ENCODE measurements around the gene SH3BP5.

Gene SH3BP5

GRCh38 chr3:15297608-15298350 lies 34.6 kb downstream of the SH3BP5 start:
- DNase-seq (ENCODE audit: low spot score): no peak

- DNase-seq (ENCODE audit: low spot score): no peak
These were observed 36.9 kb downstream of the SH3BP5 start for GRCh38 chr3:15295506-15295905.

- no peak for DNase-seq (ENCODE audit: low spot score)
These were observed 37.5 kb downstream of the SH3BP5 start for GRCh38 chr3:15294929-15295328.

GRCh38 chr3:15292765-15293522 lies 39.4 kb downstream of the SH3BP5 start:
- DNase-seq (ENCODE audit: low spot score): no peak

GRCh38 chr3:15291589-15292541 lies 40.5 kb downstream of the SH3BP5 start:
- no peak for DNase-seq (ENCODE audit: low spot score)

GRCh38 chr3:15290736-15291135 lies 41.6 kb downstream of the SH3BP5 start:
- no peak for DNase-seq (ENCODE audit: low spot score)

- no peak for DNase-seq (ENCODE audit: low spot score)
These were observed 42.7 kb downstream of the SH3BP5 start for GRCh38 chr3:15289661-15290060.

GRCh38 chr3:15288331-15289035 lies 43.9 kb downstream of the SH3BP5 start:
- no peak for DNase-seq (ENCODE audit: low spot score)

GRCh38 chr3:15287565-15288330 lies 44.6 kb downstream of the SH3BP5 start:
- DNase-seq (ENCODE audit: low spot score): peak; percentile 45

GRCh38 chr3:15286022-15286421 lies 46.4 kb downstream of the SH3BP5 start:
- DNase-seq (ENCODE audit: low spot score): no peak

GRCh38 chr3:15284121-15284889 lies 48.1 kb downstream of the SH3BP5 start:
- DNase-seq (ENCODE audit: low spot score): no peak

- DNase-seq (ENCODE audit: low spot score): no peak
These were observed 48.7 kb downstream of the SH3BP5 start for GRCh38 chr3:15283702-15284101.

GRCh38 chr3:15281817-15282216 lies 50.6 kb downstream of the SH3BP5 start:
- DNase-seq (ENCODE audit: low spot score): no peak

GRCh38 chr3:15280853-15281532 lies 51.4 kb downstream of the SH3BP5 start:
- DNase-seq (ENCODE audit: low spot score): peak; percentile 72

- no peak for DNase-seq (ENCODE audit: low spot score)
These were observed 52.5 kb downstream of the SH3BP5 start for GRCh38 chr3:15279671-15280402.

- DNase-seq (ENCODE audit: low spot score): no peak
These were observed 53.2 kb downstream of the SH3BP5 start for GRCh38 chr3:15279205-15279604.

- no peak for DNase-seq (ENCODE audit: low spot score)
These were observed 54.4 kb downstream of the SH3BP5 start for GRCh38 chr3:15277861-15278500.

GRCh38 chr3:15276028-15276724 lies 56.2 kb downstream of the SH3BP5 start:
- DNase-seq (ENCODE audit: low spot score): no peak
